OCI-LY7 (cell line): ENCODE data around the gene MRPL36. TPM values are rescaled to one million over a fixed set of nuclear protein-coding genes. Genes with fewer than 3 reads are reported as not detected.

Experiments
- BruUV-seq: library from RNA; stranded (reverse); fragments of 400-500 nt; replicated peaks from 2 replicates; lab custom pipeline; 2021; lab: Mats Ljungman, UMichigan
- CTCF ChIA-PET: fragments of 300-600 bp; sonication (Branson Sonifier 250); formaldehyde crosslinking; loops from one replicate; lab custom pipeline; 2022; ENCODE audit warnings: antibody characterized with exemption; ENCODE audit not compliant: unreplicated experiment; lab: Charles Lee
- POLR2A ChIA-PET: fragments of 300-600 bp; sonication (Branson Sonifier 250); formaldehyde crosslinking; loops from one replicate; lab custom pipeline; 2022; ENCODE audit warnings: antibody characterized with exemption; lab: Charles Lee
- DNase-seq: peaks from one replicate; pipeline ENCODE4 v3.0.0-alpha.2; 2015; ENCODE audit warnings: low spot score
- H2AFZ ChIP-seq: fragments of 200-600 bp; sonication (generic), shearing (Covaris generic); 2 replicates; pipeline ENCODE4 v1.6.1; 2014; ENCODE audit warnings: mild to moderate bottlenecking, antibody characterized with exemption, low read length, moderate library complexity
- H3K27ac ChIP-seq: fragments of 200-600 bp; sonication (generic); 2 replicates; pipeline ENCODE4 v1.5.1; 2014; ENCODE audit warnings: mixed run types, low read depth, mild to moderate bottlenecking, moderate library complexity, low read length, inconsistent platforms; ENCODE audit not compliant: poor library complexity, severe bottlenecking
- H3K36me3 ChIP-seq: fragments of 200-600 bp; sonication (generic); 2 replicates; pipeline ENCODE4 v1.6.1; 2014; ENCODE audit warnings: mild to moderate bottlenecking, antibody characterized with exemption, low read length, moderate library complexity, mixed read lengths; ENCODE audit not compliant: insufficient read depth
- H3K4me1 ChIP-seq: fragments of 200-600 bp; sonication (generic); 2 replicates; pipeline ENCODE4 v1.5.1; 2014; ENCODE audit warnings: mild to moderate bottlenecking, low read length; ENCODE audit not compliant: insufficient read depth, poor library complexity, severe bottlenecking
- H3K4me2 ChIP-seq: fragments of 200-600 bp; sonication (generic); 2 replicates; pipeline ENCODE4 v1.6.1; 2014; ENCODE audit warnings: mild to moderate bottlenecking, low read length
- H3K4me3 ChIP-seq: fragments of 200-600 bp; sonication (generic); 2 replicates; pipeline ENCODE4 v1.5.1; 2014; ENCODE audit warnings: mild to moderate bottlenecking, low read depth, low read length; ENCODE audit not compliant: poor library complexity, severe bottlenecking
- H3K79me2 ChIP-seq: fragments of 200-600 bp; sonication (generic); 2 replicates; pipeline ENCODE4 v1.6.1; 2016; ENCODE audit warnings: low read depth, mild to moderate bottlenecking, low read length, moderate library complexity, mixed read lengths; ENCODE audit not compliant: insufficient read depth
- H3K9me2 ChIP-seq: fragments of 200-600 bp; sonication (generic); 2 replicates; pipeline ENCODE4 v1.6.1; 2016; ENCODE audit warnings: mild to moderate bottlenecking, low read length, mixed read lengths; ENCODE audit not compliant: insufficient read depth
- H3K9me3 ChIP-seq: fragments of 200-600 bp; sonication (generic); 2 replicates; pipeline ENCODE4 v1.6.1; 2014; ENCODE audit warnings: mild to moderate bottlenecking, mixed run types, low read length, mixed read lengths
- H4K20me1 ChIP-seq: fragments of 200-600 bp; sonication (generic); 2 replicates; pipeline ENCODE4 v1.6.1; 2014; ENCODE audit warnings: mild to moderate bottlenecking, antibody characterized with exemption, low read length, moderate library complexity, mixed read lengths; ENCODE audit not compliant: insufficient read depth
- EZH2phosphoT487 ChIP-seq: fragments of 200-600 bp; sonication (generic); IDR thresholded peaks from 2 replicates; pipeline ENCODE4 v1.6.1; 2018; ENCODE audit warnings: low read depth, borderline replicate concordance, mild to moderate bottlenecking, mixed run types, antibody characterized with exemption, low read length, moderate library complexity, mixed read lengths
- intact Hi-C: fragments of 100-400 bp; cut with micrococcal nuclease; formaldehyde crosslinking; loops from one replicate; pipeline ENCODE4 v1.10.0; 2022; ENCODE audit not compliant: unreplicated experiment
- total RNA-seq, 2 experiments: library from RNA; depleted of rRNA in 1 of 2; stranded (reverse); fragments of >200 nt in 1 of 2; shearing (Covaris generic) in 1 of 2; gene quantifications; 2 replicates each; pipeline ENCODE4 v1.2.3, GENCODE V29; 2014 to 2022
- TF ChIP-seq, protein P1 (sequence below): fragments of 200-600 bp; sonication (generic); conservative IDR thresholded peaks from 2 replicates; pipeline ENCODE4 v1.5.1; 2014; ENCODE audit warnings: mild to moderate bottlenecking, antibody characterized with exemption, low read length, moderate library complexity, mixed read lengths

MRPL36 gene
- total RNA-seq, 2 experiments from 2014 or later = 91.7 to 93.8 TPM

DNA sequence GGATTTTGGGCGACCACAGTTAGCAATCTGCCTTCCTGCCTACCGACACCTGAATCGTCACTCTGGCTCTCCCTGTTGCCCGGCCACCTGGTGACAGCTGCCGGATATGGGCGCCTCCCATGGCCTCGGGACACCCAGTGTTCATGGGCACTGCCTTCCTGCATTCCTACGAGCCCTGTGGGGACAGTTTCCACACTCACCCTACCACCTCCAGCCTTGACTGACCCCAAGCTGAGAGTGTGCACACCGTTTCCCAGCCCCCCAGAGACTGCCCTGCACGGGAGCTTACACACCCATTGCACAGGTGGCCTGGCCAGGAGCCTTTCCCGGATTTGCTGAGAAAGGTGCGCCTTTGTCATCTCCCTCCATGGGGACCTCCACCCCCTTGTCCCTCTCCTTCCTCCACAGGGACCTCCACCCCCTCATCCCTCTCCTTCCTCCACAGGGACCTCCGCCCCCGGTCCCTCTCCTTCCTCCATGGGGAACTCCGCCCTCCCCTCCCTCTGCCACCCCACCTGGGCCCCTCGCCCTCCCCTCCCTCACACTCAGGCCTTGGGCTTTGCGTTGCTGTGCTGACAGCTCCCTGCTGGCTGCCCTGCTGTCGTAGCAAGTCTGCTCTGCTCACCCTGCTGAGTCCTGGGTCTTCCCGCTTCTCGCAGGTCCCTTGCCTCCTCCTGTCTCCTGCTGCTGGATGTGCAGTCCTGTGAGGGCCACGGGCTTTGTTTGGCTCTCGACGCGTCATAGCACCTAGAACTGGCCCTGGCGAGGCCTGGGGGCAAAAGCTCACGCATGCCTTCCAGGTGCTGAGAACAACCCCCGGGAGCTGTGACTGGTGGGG is 48.4 kb downstream of the MRPL36 start:
- Histone ChIP-seq H3K36me3 (no peaks in the 10 kb centered on the region), H3K9me3 (no peaks in the 10 kb centered on the region), H3K9me2 (no peaks in the 10 kb centered on the region), H4K20me1 (no peaks in the 10 kb centered on the region), H3K27ac (no peak overlapping the region), H3K4me2 (no peak overlapping the region), H3K79me2 (no peaks in the 10 kb centered on the region), H2AFZ (no peak overlapping the region), H3K4me1 (no peaks in the 10 kb centered on the region), H3K4me3 (no peak overlapping the region)
- intact Hi-C loops = no loop called here
- BruUV-seq = no TSS peak
- TF ChIP-seq, protein P1, sequence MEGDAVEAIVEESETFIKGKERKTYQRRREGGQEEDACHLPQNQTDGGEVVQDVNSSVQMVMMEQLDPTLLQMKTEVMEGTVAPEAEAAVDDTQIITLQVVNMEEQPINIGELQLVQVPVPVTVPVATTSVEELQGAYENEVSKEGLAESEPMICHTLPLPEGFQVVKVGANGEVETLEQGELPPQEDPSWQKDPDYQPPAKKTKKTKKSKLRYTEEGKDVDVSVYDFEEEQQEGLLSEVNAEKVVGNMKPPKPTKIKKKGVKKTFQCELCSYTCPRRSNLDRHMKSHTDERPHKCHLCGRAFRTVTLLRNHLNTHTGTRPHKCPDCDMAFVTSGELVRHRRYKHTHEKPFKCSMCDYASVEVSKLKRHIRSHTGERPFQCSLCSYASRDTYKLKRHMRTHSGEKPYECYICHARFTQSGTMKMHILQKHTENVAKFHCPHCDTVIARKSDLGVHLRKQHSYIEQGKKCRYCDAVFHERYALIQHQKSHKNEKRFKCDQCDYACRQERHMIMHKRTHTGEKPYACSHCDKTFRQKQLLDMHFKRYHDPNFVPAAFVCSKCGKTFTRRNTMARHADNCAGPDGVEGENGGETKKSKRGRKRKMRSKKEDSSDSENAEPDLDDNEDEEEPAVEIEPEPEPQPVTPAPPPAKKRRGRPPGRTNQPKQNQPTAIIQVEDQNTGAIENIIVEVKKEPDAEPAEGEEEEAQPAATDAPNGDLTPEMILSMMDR = no peak
- no peak for TF ChIP-seq EZH2phosphoT487
- CTCF ChIA-PET = no interaction called here
- POLR2A ChIA-PET = no interaction called here
- no peak for DNase-seq

DNA sequence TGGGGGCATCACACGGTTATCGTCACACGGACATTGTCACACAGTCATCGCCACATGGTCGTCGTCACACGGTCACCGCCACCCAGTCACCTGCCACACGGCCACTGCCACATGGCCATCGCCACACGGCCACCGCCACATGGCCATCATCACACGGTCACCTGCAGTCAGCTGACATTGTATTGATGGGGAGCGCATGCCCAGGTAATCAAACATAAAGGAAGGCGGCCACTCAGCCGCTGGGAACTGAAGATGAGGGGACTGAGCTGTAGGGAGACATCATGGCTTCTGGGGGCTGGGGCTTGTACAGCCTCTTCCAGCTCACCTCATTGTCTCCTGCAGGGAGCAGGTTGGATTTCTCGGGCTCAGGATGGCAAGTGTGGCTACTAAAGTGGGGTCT is 49.2 kb downstream of the MRPL36 start:
- no peak overlapping the region for H3K27ac ChIP-seq
- intact Hi-C loops = no loop called here
- H3K4me2 ChIP-seq = no peak overlapping the region
- no peaks in the 10 kb centered on the region for H3K36me3 ChIP-seq
- ChIA-PET CTCF (no interaction called here), POLR2A (interaction anchor here (0.6 kb wide), 1 partner anchor 34 kb away, joined by 3 read pairs; no protein-coding TSS in a partner anchor)
- no peaks in the 10 kb centered on the region for H3K9me2 ChIP-seq
- no peak overlapping the region for H2AFZ ChIP-seq
- no peaks in the 10 kb centered on the region for H3K79me2 ChIP-seq
- H3K4me1 ChIP-seq = no peaks in the 10 kb centered on the region
- H4K20me1 ChIP-seq = no peaks in the 10 kb centered on the region
- no TSS peak for BruUV-seq
- H3K9me3 ChIP-seq = no peaks in the 10 kb centered on the region
- H3K4me3 ChIP-seq = no peak overlapping the region
- no peak for DNase-seq
- TF ChIP-seq EZH2phosphoT487 = no peak
- TF ChIP-seq, protein P1 = no peak

DNA sequence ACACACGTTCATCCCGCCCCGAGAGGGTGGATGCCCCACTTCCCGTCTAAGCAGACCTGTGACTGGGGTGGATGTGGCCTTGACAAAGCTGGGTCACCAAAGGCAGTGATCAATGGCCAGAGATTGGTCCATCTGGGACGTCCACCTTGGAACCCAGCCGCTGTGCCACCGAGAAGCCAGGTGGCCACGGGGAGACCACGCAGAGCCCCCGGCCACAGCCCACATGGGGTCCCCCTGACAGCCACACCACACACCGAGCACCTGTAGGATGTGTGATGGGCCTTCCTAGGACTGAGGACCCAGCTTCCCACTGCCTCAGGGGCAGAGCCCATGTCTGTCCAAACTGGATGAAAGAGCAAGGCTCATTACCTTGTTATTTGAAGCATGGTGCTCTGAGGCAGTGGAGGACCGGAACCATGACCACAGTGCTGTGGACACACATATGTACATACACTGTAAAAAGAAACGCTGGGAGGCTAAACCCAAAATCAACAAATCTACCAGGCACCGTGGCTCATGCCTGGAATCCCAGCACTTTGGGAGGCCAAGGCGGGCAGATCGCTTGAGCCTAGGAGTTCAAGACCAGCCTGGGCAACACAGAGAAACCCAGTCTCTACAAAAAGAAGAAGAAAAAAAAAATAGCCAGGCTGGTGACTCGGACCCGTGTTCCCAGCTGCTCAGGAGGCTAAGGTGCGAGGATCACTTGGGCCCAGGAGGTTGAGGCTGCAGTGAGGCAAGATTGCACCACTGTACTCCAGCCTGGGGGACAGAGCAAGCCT is 50.1 kb downstream of the MRPL36 start:
- BruUV-seq = no TSS peak
- no peaks in the 10 kb centered on the region for H3K4me1 ChIP-seq
- no peaks in the 10 kb centered on the region for H3K9me2 ChIP-seq
- H3K36me3 ChIP-seq = no peaks in the 10 kb centered on the region
- DNase-seq = no peak
- no peak overlapping the region for H3K27ac ChIP-seq
- no peaks in the 10 kb centered on the region for H4K20me1 ChIP-seq
- no peak overlapping the region for H3K4me3 ChIP-seq
- H2AFZ ChIP-seq = no peak overlapping the region
- no peak for TF ChIP-seq EZH2phosphoT487
- TF ChIP-seq, protein P1 = no peak
- CTCF ChIA-PET = no interaction called here
- H3K4me2 ChIP-seq = no peak overlapping the region
- intact Hi-C loops = no loop called here
- H3K9me3 ChIP-seq = no peaks in the 10 kb centered on the region
- POLR2A ChIA-PET = no interaction called here
- H3K79me2 ChIP-seq = no peaks in the 10 kb centered on the region
